Right forelimb (tissue), 1 donor: ENCODE results near the gene LECT2.

Source experiments
- DNase-seq: peaks from one replicate; pipeline ENCODE4 v3.0.0-alpha.2; 2018

The LECT2 gene

GRCh38 chr5:135978212-135978631, 23.4 kb upstream of the LECT2 start:
- no peak for DNase-seq

- no peak for DNase-seq
These were observed 22.7 kb upstream of the LECT2 start for GRCh38 chr5:135977375-135977928.

- DNase-seq = no peak
These were observed 21.4 kb upstream of the LECT2 start for GRCh38 chr5:135976216-135976615.

- no peak for DNase-seq
These were observed 20.3 kb upstream of the LECT2 start for GRCh38 chr5:135975122-135975521.

GRCh38 chr5:135974021-135974600, 19.3 kb upstream of the LECT2 start:
- no peak for DNase-seq

GRCh38 chr5:135973323-135974020, 18.7 kb upstream of the LECT2 start:
- no peak for DNase-seq

- no peak for DNase-seq
These were observed 16.9 kb upstream of the LECT2 start for GRCh38 chr5:135971701-135972100.

GRCh38 chr5:135966790-135967189, 12.0 kb upstream of the LECT2 start:
- DNase-seq = no peak

GRCh38 chr5:135966165-135966564, 11.4 kb upstream of the LECT2 start:
- no peak for DNase-seq

GRCh38 chr5:135965504-135965903, 10.7 kb upstream of the LECT2 start:
- no peak for DNase-seq

GRCh38 chr5:135964670-135965320, 10.0 kb upstream of the LECT2 start:
- DNase-seq = no peak

- no peak for DNase-seq
These were observed 742 bp upstream of the LECT2 start for GRCh38 chr5:135955525-135955924.

GRCh38 chr5:135953850-135954249, 933 bp downstream of the LECT2 start:
- DNase-seq = no peak

- DNase-seq = no peak
These were observed 2.1 kb downstream of the LECT2 start for GRCh38 chr5:135952683-135953082.

GRCh38 chr5:135951807-135952206, 3.0 kb downstream of the LECT2 start:
- DNase-seq = no peak

GRCh38 chr5:135951257-135951656, 3.5 kb downstream of the LECT2 start:
- no peak for DNase-seq

- DNase-seq = no peak
These were observed 4.2 kb downstream of the LECT2 start for GRCh38 chr5:135950611-135951010.

- no peak for DNase-seq
These were observed 9.7 kb downstream of the LECT2 start for GRCh38 chr5:135944967-135945560.

- no peak for DNase-seq
These were observed 10.2 kb downstream of the LECT2 start for GRCh38 chr5:135944564-135944963.

GRCh38 chr5:135942202-135942771, 12.5 kb downstream of the LECT2 start:
- DNase-seq = no peak

- no peak for DNase-seq
These were observed 13.1 kb downstream of the LECT2 start for GRCh38 chr5:135941711-135942110.

GRCh38 chr5:135937245-135937911, 17.4 kb downstream of the LECT2 start:
- no peak for DNase-seq

GRCh38 chr5:135934939-135935338, 19.8 kb downstream of the LECT2 start:
- no peak for DNase-seq
